ENCODE results near the gene ANKRD33. TPM values are rescaled to one million over a fixed set of nuclear protein-coding genes. Genes with fewer than 3 reads are reported as not detected.

The ANKRD33 gene
- total and polyA plus RNA-seq, 2 of the 4 experiments (the other 2 are of a cell fraction), result under 0.01 to 0.03 TPM

DNA sequence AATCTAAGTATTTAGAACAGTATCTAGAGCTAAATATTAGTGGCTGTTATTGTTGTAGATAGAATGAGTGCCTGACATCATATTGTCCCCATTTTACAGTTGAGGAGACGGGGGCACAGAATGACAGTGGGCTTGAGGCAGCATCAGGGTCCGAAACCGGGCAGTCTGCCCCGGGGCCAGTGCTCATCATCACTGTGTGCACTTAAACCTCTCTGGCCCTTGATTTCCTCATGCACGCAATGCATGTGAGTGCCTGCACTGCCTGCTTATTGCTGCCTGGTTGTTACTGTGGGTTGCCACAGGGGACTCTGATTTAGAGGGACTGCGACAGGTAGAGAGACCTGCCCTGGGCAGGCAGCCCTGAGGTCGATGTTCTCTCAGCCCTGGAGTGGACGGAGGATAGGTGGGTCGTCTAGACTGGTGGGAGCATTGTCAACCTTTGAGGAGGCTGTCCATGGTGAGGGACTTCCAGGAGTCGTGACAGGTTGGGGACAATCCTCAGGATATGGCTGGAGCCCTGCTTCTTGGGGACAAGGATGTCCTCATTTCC, 29.2 kb downstream of the ANKRD33 start:
- Histone ChIP-seq H2AFZ (replicated peaks; ENCODE audit: low read length, poor library complexity) (no peak overlapping the region), H4K8ac (ENCODE audit: low read depth in 2 of 2, low read length in 2 of 2) (no peak overlapping the region), H3K4me2 (ENCODE audit: low read depth, low read length) (no peak overlapping the region), H3K27me3 (ENCODE audit: control insufficient read depth, insufficient read depth, low read length) (no peaks in the 10 kb centered on the region), H2BK15ac (ENCODE audit: low read depth, low read length) (no peak overlapping the region), H3K56ac (ENCODE audit: extremely low read depth, insufficient read depth, low read length) (no peak overlapping the region), H2BK120ac (ENCODE audit: low read depth, low read length) (no peak overlapping the region), H2AK5ac (ENCODE audit: low read depth, low read length) (no peak overlapping the region; the same call in 1 of the 2 replicates), H3K4ac (ENCODE audit: low read depth, low read length) (peak overlapping the region; percentile 8; the same call in 1 of the 2 replicates), H3K23ac (ENCODE audit: low read depth, low read length) (no peak overlapping the region), H3K9me1 (ENCODE audit: insufficient read depth, low read length) (peaks cover 23% of the 10 kb centered on the region), H3K4me3 (ENCODE audit: insufficient read depth, low read depth, low read length) (no peak overlapping the region), H3K14ac (replicated peaks; ENCODE audit: low read depth, low read length) (no peak overlapping the region), H2AK9ac (replicated peaks; ENCODE audit: low read depth, low read length, poor library complexity) (no peak overlapping the region), H3K27ac (ENCODE audit: insufficient read depth, low read length) (no peak overlapping the region), H3K18ac (ENCODE audit: low read depth, low read length) (no peak overlapping the region), H4K20me1 (ENCODE audit: insufficient read depth, low read length) (no peaks in the 10 kb centered on the region), H4K91ac (ENCODE audit: insufficient read depth, low read depth, low read length) (no peak overlapping the region), H2BK5ac (ENCODE audit: low read depth, low read length, poor library complexity, severe bottlenecking) (no peak overlapping the region), H3K36me3 (ENCODE audit: control insufficient read depth, insufficient read depth, low read length) (peaks cover 8% of the 10 kb centered on the region; the same call in 1 of the 2 replicates), H3K4me1 (ENCODE audit: control insufficient read depth, insufficient read depth, low read length) (peaks cover 19% of the 10 kb centered on the region), H3K79me1 (ENCODE audit: low read depth in 1 of 2, low read length in 2 of 2) (peaks cover 0 to 12% of the 10 kb centered on the region in 2 experiments; a peak in 2 of 4 replicates), H3K9me3 (ENCODE audit: control insufficient read depth, insufficient read depth, low read length) (no peaks in the 10 kb centered on the region), H3K9ac (ENCODE audit: low read depth, low read length) (no peak overlapping the region), H2BK20ac (ENCODE audit: low read depth, low read length) (no peak overlapping the region), H4K5ac (ENCODE audit: low read depth, low read length) (no peak overlapping the region)
- CTCF ChIA-PET, result interaction anchor here (0.8 kb wide), 1 partner anchor 76 kb away, joined by 3 read pairs; no protein-coding TSS in a partner anchor
- WGBS, 2 experiments (ENCODE audit: extremely low coverage in 2 of 2, insufficient read length in 1 of 2), result 93% methylated on average over 5 of the region's 10 CpGs; no CpG with 5 or more reads in 1 of the 2 experiments
- no peak for ATAC-seq (ENCODE audit: low read depth)
- intact Hi-C loops (cut with micrococcal nuclease) (no loop called here), in situ Hi-C loops (cut with MboI; ENCODE audit: low sequenced_read_pairs) (no loop called here), dilution Hi-C loops (cut with HindIII; ENCODE audit: low sequenced_read_pairs, unreplicated experiment) (no loop called here)
- no peak for DNase-seq
- BruUV-seq (replicated peaks), result no TSS peak
- POLR2A ChIA-PET (ENCODE audit: unreplicated experiment), result no interaction called here
- no peak for TF ChIP-seq RFX5 (IDR thresholded peaks at IDR 0.05; ENCODE audit: low read depth, low read length)
- TF ChIP-seq BHLHE40 (IDR thresholded peaks at IDR 0.05; ENCODE audit: low read depth, low read length), result no peak
- no peak for TF ChIP-seq RCOR1 (IDR thresholded peaks at IDR 0.05; ENCODE audit: insufficient replicate concordance, low read length)
- TF ChIP-seq CEBPB (IDR thresholded peaks at IDR 0.05; ENCODE audit: low read depth, low read length), result no peak
- TF ChIP-seq MAZ (IDR thresholded peaks at IDR 0.05; ENCODE audit: borderline replicate concordance, low read depth, low read length), result no peak
- no peak for TF ChIP-seq MXI1 (IDR thresholded peaks at IDR 0.05; ENCODE audit: borderline replicate concordance, low read depth, low read length)
- no peak for TF ChIP-seq CHD1 (IDR thresholded peaks at IDR 0.05; ENCODE audit: low read depth, low read length)
- TF ChIP-seq POLR2A (IDR thresholded peaks at IDR 0.05; ENCODE audit: low read depth, low read length), result no peak
- no peak for TF ChIP-seq USF2 (IDR thresholded peaks at IDR 0.05; ENCODE audit: low read depth, low read length)
- no peak for TF ChIP-seq SMC3 (IDR thresholded peaks at IDR 0.05; ENCODE audit: low read depth, low read length)
- no peak for TF ChIP-seq RAD21 (IDR thresholded peaks at IDR 0.05; ENCODE audit: low read length)
- no peak for TF ChIP-seq NFE2L2 (IDR thresholded peaks at IDR 0.05; ENCODE audit: low read depth, low read length)
- TF ChIP-seq FOS (IDR thresholded peaks at IDR 0.05; ENCODE audit: low read depth, low read length), result no peak
- TF ChIP-seq CTCF (conservative IDR thresholded peaks at IDR 0.05; ENCODE audit: low read depth, low read length), result no peak
- no peak for TF ChIP-seq ELK1 (IDR thresholded peaks at IDR 0.05; ENCODE audit: borderline replicate concordance, low read depth, low read length)
- TF ChIP-seq MAFK (IDR thresholded peaks at IDR 0.05; ENCODE audit: low read depth, low read length), result no peak

All from IMR-90 (cell line).